Natural killer cell (primary cell): ENCODE data around the gene NUBPL. TPM values are rescaled to one million over a fixed set of nuclear protein-coding genes. Genes with fewer than 3 reads are reported as not detected.

Source experiments
- ATAC-seq, 3 donors: fragments of 150-1000 bp in 2 of 3; fragments of 200-7000 bp in 1 of 3; cut with Tn5 transposase; 1 replicate in 1 of 3; 2 replicates in 2 of 3; pipeline ENCODE4 v1.10.0; 2021; ENCODE audit warnings: mild to moderate bottlenecking in 2 of 3, moderate library complexity in 2 of 3
- DNase-seq, 2 donors: peaks; one replicate each; pipeline versions ENCODE4 v3.0.0 to v3.0.0-alpha.2; 2013 to 2021; ENCODE audit warnings: mixed read lengths in 1 of 2
- H3K27ac ChIP-seq: one replicate; pipeline ENCODE4 v1.5.1; 2013; ENCODE audit warnings: mild to moderate bottlenecking, low read length
- H3K27me3 ChIP-seq: one replicate; pipeline ENCODE4 v1.6.1; 2013; ENCODE audit warnings: low read length; ENCODE audit not compliant: control insufficient read depth, insufficient read depth
- H3K36me3 ChIP-seq: one replicate; pipeline ENCODE4 v1.6.1; 2013; ENCODE audit warnings: low read length; ENCODE audit not compliant: control insufficient read depth, insufficient read depth
- H3K4me1 ChIP-seq: one replicate; pipeline ENCODE4 v1.6.1; 2013; ENCODE audit warnings: low read length; ENCODE audit not compliant: control insufficient read depth, insufficient read depth
- H3K4me3 ChIP-seq: one replicate; pipeline ENCODE4 v1.5.1; 2013; ENCODE audit warnings: low read length
- H3K9me3 ChIP-seq: one replicate; pipeline ENCODE4 v1.6.1; 2013; ENCODE audit warnings: low read length; ENCODE audit not compliant: control insufficient read depth, insufficient read depth
- H3K27ac Mint-ChIP-seq, 2 donors: one replicate each; pipeline ENCODE4 v1.8.0; 2022; ENCODE audit warnings: mild to moderate bottlenecking in 2 of 2, mixed read lengths in 2 of 2, moderate library complexity in 1 of 2
- H3K27me3 Mint-ChIP-seq, 2 donors: one replicate each; pipeline ENCODE4 v1.8.0; 2022; ENCODE audit warnings: low read depth in 2 of 2, mixed read lengths in 2 of 2
- H3K36me3 Mint-ChIP-seq: one replicate; pipeline ENCODE4 v1.8.0; 2022; ENCODE audit warnings: mixed read lengths
- H3K4me1 Mint-ChIP-seq, 2 donors: one replicate each; pipeline ENCODE4 v1.8.0; 2022; ENCODE audit warnings: mixed read lengths in 2 of 2
- H3K4me3 Mint-ChIP-seq: one replicate; pipeline ENCODE4 v1.8.0; 2022; ENCODE audit warnings: mild to moderate bottlenecking, moderate library complexity, mixed read lengths
- H3K9me3 Mint-ChIP-seq, 2 donors: one replicate each; pipeline ENCODE4 v1.8.0; 2022; ENCODE audit warnings: mixed read lengths in 2 of 2
- WGBS: methylation state at CpG from one replicate; pipeline ENCODE4 v1.1.7; 2013; ENCODE audit warnings: missing lambda C conversion rate; ENCODE audit not compliant: insufficient coverage; 5-methylcytosine and 5-hydroxymethylcytosine counted together
- intact Hi-C: fragments of 100-400 bp; cut with micrococcal nuclease; formaldehyde crosslinking; loops from one replicate; pipeline ENCODE4 v1.14.2; 2022
- total RNA-seq, 4 donors: library from RNA; stranded (reverse); fragments of 120-200 nt in 1 of 4; gene quantifications; one replicate each; pipeline versions ENCODE4 v1.2.3 to v1.2.4, GENCODE V29; 2013 to 2022
- TF ChIP-seq, protein P1 (sequence below): fragments of 200-600 bp; IDR thresholded peaks from one replicate; pipeline ENCODE4 v1.8.0; 2022; ENCODE audit warnings: antibody characterized with exemption

NUBPL gene
- total RNA-seq, 3 donors from 2014 or later (not counting 1 experiment from before 2014, with no cell fraction given), result 7.1 to 8.5 (median 7.5) TPM

DNA sequence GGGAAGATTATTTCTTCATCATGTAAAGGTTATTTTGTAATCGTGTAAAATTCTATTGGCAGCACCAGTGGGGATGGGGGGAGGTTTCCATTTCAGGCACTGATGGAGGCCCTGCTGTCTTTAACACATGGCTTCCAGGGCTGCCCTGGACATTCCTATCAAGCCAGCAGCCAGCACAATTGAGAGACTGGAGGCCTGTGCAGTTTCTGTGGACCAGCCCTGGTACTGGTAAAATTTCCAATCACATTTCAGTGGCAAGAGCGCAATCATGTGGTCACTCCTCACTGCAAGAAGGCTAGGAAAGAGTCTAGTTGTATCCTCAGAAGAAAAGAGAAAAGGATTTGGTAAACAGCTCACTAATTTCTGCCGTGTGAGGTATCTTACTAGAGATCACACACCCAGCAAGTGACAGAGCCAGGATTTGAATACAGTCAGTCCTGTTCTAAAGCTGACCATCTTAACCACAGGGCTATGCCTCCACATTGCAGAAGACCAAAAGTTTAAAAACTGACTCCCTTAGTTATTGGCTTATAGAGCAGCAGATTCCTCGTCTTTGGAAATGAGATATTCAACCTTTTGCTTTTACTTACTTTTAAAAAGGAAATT lies 336.5 kb downstream of the NUBPL start:
- Mint-ChIP-seq H3K36me3 (no peaks in the 10 kb centered on the region), H3K4me3 (no peak overlapping the region), H3K9me3 (peaks cover 0 to 4% of the 10 kb centered on the region in 2 donors), H3K27me3 (peaks cover 0 to 4% of the 10 kb centered on the region in 2 donors), H3K27ac (no peak overlapping the region), H3K4me1 (no peaks in the 10 kb centered on the region)
- Histone ChIP-seq H3K27me3 (no peaks in the 10 kb centered on the region), H3K4me3 (no peak overlapping the region), H3K4me1 (no peaks in the 10 kb centered on the region), H3K9me3 (no peaks in the 10 kb centered on the region), H3K27ac (no peak overlapping the region), H3K36me3 (no peaks in the 10 kb centered on the region)
- intact Hi-C loops, result no loop called here
- TF ChIP-seq, protein P1, sequence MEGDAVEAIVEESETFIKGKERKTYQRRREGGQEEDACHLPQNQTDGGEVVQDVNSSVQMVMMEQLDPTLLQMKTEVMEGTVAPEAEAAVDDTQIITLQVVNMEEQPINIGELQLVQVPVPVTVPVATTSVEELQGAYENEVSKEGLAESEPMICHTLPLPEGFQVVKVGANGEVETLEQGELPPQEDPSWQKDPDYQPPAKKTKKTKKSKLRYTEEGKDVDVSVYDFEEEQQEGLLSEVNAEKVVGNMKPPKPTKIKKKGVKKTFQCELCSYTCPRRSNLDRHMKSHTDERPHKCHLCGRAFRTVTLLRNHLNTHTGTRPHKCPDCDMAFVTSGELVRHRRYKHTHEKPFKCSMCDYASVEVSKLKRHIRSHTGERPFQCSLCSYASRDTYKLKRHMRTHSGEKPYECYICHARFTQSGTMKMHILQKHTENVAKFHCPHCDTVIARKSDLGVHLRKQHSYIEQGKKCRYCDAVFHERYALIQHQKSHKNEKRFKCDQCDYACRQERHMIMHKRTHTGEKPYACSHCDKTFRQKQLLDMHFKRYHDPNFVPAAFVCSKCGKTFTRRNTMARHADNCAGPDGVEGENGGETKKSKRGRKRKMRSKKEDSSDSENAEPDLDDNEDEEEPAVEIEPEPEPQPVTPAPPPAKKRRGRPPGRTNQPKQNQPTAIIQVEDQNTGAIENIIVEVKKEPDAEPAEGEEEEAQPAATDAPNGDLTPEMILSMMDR, result no peak
- WGBS, result 86% methylated on average over 4 of the region's 4 CpGs
- DNase-seq, result no peak
- no peak for ATAC-seq

DNA sequence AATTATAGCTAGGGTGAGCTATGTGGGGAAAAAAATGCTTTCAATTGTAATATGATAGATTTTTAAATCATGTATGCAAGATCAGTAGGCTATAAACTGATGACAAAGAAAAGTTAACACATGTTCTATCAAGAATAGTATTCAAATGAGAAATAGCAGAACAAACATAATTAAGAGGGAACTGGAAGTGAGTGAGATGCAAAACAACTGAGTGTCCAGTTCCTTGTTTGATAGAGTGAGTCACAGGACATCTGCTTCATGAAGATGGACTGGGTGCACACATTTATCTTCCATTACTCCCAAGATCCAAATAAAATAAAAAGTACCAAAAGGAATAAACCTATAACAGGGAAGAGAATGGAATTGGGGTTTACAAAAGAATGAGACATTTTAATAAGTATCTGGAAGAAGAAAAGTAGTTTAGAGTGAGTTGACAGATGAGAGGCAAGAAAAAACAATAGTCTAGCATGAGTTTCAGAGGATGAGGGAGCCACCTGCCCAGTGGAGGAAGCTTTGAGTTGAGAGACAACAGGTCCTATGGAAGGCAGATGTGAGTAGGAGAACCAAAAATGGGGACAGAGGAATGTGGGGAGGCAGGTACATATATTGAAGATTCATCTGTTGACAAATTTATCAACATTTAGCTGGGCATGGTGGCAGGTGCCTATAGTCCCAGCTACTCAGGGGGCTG lies 337.8 kb downstream of the NUBPL start:
- no peaks in the 10 kb centered on the region for H3K36me3 ChIP-seq
- no peak overlapping the region for H3K4me3 Mint-ChIP-seq
- peaks cover 0 to 4% of the 10 kb centered on the region in 2 donors for H3K27me3 Mint-ChIP-seq
- H3K9me3 ChIP-seq, result no peaks in the 10 kb centered on the region
- H3K4me3 ChIP-seq, result no peak overlapping the region
- H3K36me3 Mint-ChIP-seq, result no peaks in the 10 kb centered on the region
- intact Hi-C loops, result no loop called here
- H3K27ac ChIP-seq, result no peak overlapping the region
- H3K9me3 Mint-ChIP-seq, result peaks cover 0 to 4% of the 10 kb centered on the region in 2 donors
- no peaks in the 10 kb centered on the region for H3K4me1 Mint-ChIP-seq
- TF ChIP-seq, protein P1, result no peak
- no peak for DNase-seq
- no peak for ATAC-seq
- no peak overlapping the region for H3K27ac Mint-ChIP-seq
- no peaks in the 10 kb centered on the region for H3K4me1 ChIP-seq
- no peaks in the 10 kb centered on the region for H3K27me3 ChIP-seq

DNA sequence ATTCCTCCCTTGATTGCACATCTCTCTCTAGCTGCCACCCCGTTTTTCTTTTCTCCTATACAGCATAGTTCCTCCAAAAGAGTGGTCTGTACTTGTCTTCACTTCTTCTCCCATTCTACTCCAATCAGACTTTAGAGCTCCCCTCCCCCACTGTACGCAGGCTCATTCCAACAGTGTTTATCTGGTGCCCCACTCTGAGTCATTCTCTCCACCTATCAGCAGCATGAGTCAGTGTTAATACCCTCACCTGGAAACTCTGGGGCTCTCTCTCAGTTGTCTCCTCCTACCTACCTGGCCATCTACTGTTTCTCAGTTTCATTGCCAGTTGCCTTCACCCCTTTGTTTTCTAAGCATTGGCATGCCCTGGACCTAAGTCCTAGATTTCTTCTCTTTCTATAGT lies 340.8 kb downstream of the NUBPL start:
- H3K4me3 Mint-ChIP-seq, result no peak overlapping the region
- intact Hi-C loops, result no loop called here
- H3K36me3 ChIP-seq, result no peaks in the 10 kb centered on the region
- peaks cover 0 to 4% of the 10 kb centered on the region in 2 donors for H3K27me3 Mint-ChIP-seq
- peaks cover 2% of the 10 kb centered on the region for H3K27me3 ChIP-seq
- no peak overlapping the region for H3K27ac ChIP-seq
- DNase-seq, result no peak
- H3K27ac Mint-ChIP-seq, result no peak overlapping the region
- no peak for ATAC-seq
- TF ChIP-seq, protein P1, result no peak
- no peaks in the 10 kb centered on the region for H3K4me1 Mint-ChIP-seq
- 71% methylated on average over 2 of the region's 2 CpGs for WGBS
- no peaks in the 10 kb centered on the region for H3K9me3 ChIP-seq
- H3K36me3 Mint-ChIP-seq, result no peaks in the 10 kb centered on the region
- H3K4me3 ChIP-seq, result no peak overlapping the region
- H3K4me1 ChIP-seq, result no peaks in the 10 kb centered on the region
- H3K9me3 Mint-ChIP-seq, result peaks cover 0 to 4% of the 10 kb centered on the region in 2 donors
